Measurements from ENCODE around the gene LGMN. TPM values are rescaled to one million over a fixed set of nuclear protein-coding genes. Genes with fewer than 3 reads are reported as not detected.

Gene LGMN
- total RNA-seq, 6 experiments from 2014 or later: 37.0 to 57.3 (median 43.3) TPM

DNA sequence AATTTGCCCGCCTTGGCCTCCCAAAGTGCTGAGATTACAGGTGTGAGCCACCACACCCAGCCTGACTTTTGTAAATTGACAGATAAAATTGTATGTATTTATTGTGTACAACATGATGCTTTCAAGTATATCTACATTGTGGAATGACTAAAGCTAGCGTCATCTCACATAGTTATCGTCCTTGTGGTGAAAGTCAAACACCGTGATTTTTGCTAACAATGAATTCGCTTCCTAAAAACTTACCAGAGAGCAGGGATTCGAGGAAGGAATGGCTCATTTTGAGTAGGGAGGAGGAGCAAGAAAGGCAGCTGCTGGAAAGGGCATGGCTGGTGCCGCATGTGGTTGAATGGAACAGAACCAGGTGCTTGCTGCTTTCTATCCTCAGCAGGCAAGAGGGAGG, 85.4 kb downstream of the LGMN start:
- DNase-seq: no peak
- Mint-ChIP-seq H3K36me3 (ENCODE audit: low read depth) (peaks cover 41% of the 10 kb centered on the region), H3K27ac (no peak overlapping the region), H3K4me3 (no peak overlapping the region), H3K4me1 (ENCODE audit: low read depth) (no peaks in the 10 kb centered on the region), H3K27me3 (ENCODE audit: insufficient read depth) (peaks cover 4% of the 10 kb centered on the region; the same call in 1 of the 2 replicates), H3K9me3 (no peaks in the 10 kb centered on the region)
- TF ChIP-seq, protein P1, sequence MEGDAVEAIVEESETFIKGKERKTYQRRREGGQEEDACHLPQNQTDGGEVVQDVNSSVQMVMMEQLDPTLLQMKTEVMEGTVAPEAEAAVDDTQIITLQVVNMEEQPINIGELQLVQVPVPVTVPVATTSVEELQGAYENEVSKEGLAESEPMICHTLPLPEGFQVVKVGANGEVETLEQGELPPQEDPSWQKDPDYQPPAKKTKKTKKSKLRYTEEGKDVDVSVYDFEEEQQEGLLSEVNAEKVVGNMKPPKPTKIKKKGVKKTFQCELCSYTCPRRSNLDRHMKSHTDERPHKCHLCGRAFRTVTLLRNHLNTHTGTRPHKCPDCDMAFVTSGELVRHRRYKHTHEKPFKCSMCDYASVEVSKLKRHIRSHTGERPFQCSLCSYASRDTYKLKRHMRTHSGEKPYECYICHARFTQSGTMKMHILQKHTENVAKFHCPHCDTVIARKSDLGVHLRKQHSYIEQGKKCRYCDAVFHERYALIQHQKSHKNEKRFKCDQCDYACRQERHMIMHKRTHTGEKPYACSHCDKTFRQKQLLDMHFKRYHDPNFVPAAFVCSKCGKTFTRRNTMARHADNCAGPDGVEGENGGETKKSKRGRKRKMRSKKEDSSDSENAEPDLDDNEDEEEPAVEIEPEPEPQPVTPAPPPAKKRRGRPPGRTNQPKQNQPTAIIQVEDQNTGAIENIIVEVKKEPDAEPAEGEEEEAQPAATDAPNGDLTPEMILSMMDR (IDR thresholded peaks at IDR 0.05): no peak

DNA sequence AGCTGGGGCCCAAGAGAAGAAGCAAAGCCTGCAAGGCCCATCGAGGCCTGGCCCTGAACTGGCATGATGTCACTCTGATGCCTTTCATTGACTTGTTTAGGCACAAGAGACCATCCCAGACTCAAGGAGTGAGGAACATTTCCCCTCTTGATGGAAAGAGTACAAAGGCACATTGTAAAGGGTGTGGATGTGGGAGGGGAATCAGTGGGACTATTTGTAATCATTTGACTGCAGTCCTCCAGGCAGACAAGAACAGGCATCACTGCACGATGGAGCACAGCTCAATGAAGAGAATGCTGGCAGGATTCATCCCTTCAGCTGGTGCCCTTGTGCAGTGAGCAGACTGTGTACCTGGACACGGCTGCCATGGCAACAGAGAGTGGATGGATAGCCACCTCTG, 87.9 kb downstream of the LGMN start:
- Mint-ChIP-seq H3K4me3 (no peak overlapping the region), H3K27ac (no peak overlapping the region), H3K9me3 (no peaks in the 10 kb centered on the region), H3K36me3 (ENCODE audit: low read depth) (peaks cover 38% of the 10 kb centered on the region), H3K4me1 (ENCODE audit: low read depth) (peaks cover 9% of the 10 kb centered on the region), H3K27me3 (ENCODE audit: insufficient read depth) (peaks cover 5% of the 10 kb centered on the region)
- no peak for DNase-seq
- TF ChIP-seq, protein P1 (IDR thresholded peaks at IDR 0.05): no peak

DNA sequence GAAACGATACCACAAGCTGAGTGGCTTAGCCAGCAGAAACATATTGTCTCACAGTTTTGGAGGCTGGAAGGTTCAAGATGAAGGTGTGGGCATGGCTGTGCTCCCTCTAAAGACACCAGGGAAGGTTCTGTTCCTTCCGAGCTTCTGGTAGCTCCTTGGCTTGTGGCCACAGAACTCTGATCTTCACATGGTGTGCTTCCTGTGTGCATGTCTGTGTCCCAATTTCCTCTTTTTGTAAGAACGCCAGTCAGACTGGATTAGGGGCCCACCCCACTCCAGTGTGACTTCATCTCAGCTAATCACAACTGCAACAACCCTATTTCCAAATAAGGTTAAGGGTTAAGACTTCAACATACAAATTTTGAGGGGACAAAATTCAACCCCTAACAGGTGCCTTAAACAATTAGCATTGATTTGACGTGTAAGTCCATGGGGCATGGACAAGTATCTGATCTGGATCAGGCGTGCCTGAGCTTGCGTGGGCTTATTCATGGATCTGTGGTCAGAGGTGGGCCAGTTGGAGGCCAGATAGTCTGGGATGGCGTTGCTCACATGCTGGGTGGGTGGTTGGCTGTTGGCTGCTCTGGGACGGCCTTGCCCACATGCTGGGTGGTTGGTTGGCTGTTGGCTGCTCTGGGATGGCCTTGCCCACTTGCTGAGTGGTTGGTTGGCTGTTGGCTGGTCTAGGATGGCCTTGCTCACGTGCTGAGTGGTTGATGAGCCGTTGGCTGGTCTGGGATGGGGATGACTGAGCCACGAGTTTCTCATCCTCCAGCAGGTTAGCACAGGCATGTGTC, 88.5 kb downstream of the LGMN start:
- Mint-ChIP-seq H3K27me3 (ENCODE audit: insufficient read depth) (peaks cover 7% of the 10 kb centered on the region), H3K27ac (no peak overlapping the region), H3K36me3 (ENCODE audit: low read depth) (peaks cover 43% of the 10 kb centered on the region), H3K4me3 (no peak overlapping the region), H3K9me3 (no peaks in the 10 kb centered on the region), H3K4me1 (ENCODE audit: low read depth) (peaks cover 13% of the 10 kb centered on the region)
- no peak for DNase-seq
- TF ChIP-seq, protein P1 (IDR thresholded peaks at IDR 0.05): no peak

DNA sequence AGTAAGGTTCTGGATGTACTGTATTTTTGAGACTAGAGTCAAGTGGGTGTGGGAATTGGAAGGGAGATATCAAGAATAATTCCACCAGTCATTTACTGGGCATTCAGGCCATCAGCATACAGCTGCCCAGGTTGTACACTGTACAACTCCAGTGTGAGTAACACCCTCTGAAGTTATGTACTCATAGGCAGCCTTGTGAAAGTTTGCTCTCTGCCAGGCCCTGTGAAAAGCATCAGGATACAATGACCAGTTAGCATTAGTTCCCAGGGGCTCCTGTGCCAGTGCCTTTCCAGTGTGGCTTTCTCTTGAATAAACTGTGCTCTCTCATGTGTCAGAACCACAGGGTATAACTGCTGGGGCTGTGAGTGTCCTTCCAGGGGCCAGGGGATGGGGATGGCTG, 89.7 kb downstream of the LGMN start:
- H3K9me3 Mint-ChIP-seq: no peaks in the 10 kb centered on the region
- peaks cover 7% of the 10 kb centered on the region for H3K27me3 Mint-ChIP-seq (ENCODE audit: insufficient read depth)
- no peak overlapping the region for H3K4me3 Mint-ChIP-seq
- H3K4me1 Mint-ChIP-seq (ENCODE audit: low read depth): peaks cover 13% of the 10 kb centered on the region
- peaks cover 40% of the 10 kb centered on the region for H3K36me3 Mint-ChIP-seq (ENCODE audit: low read depth)
- no peak overlapping the region for H3K27ac Mint-ChIP-seq
- no peak for DNase-seq
- TF ChIP-seq, protein P1 (IDR thresholded peaks at IDR 0.05): no peak

DNA sequence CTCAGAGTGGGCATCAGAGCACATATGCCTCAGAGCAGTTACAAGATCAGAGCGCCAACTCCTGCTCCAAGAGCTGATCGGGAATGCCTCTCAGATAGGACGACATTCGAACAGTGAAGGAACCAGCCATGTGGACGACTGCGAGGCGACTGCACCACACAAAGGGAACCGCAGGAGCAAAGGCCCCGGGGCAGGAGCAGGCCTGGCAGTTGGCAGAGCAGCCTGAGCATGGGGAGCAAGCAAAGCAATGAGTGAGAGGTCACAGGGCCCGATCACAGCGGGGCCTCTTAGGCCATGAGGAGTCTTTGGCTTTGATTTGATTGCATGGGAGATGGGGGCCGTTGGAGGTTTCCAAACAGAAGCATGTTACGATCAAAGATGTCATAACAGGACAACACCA, 90.3 kb downstream of the LGMN start:
- TF ChIP-seq, protein P1 (IDR thresholded peaks at IDR 0.05): no peak
- no peak for DNase-seq
- Mint-ChIP-seq H3K27me3 (ENCODE audit: insufficient read depth) (peaks cover 7% of the 10 kb centered on the region), H3K27ac (no peak overlapping the region), H3K36me3 (ENCODE audit: low read depth) (peaks cover 44% of the 10 kb centered on the region), H3K4me1 (ENCODE audit: low read depth) (peaks cover 13% of the 10 kb centered on the region), H3K9me3 (no peaks in the 10 kb centered on the region), H3K4me3 (no peak overlapping the region)

Measured in HFFc6 (cell line).